ENCODE measurements around the gene FOXL2NB. TPM values are rescaled to one million over a fixed set of nuclear protein-coding genes. Genes with fewer than 3 reads are reported as not detected.

FOXL2NB gene
- total RNA-seq, 1 donor: 101 TPM

GRCh38 chr3:138972941-138973340 lies 25.9 kb downstream of the FOXL2NB start:
- H3K4me3 ChIP-seq (ENCODE audit: low read depth, low read length): no peak overlapping the region
- no peak for TF ChIP-seq CTCF (IDR thresholded peaks at IDR 0.05; ENCODE audit: insufficient read depth, low read depth, low read length)
- no peak for DNase-seq (ENCODE audit: low read depth)

- no peak for DNase-seq (ENCODE audit: low read depth)
- no peak for TF ChIP-seq CTCF (IDR thresholded peaks at IDR 0.05; ENCODE audit: insufficient read depth, low read depth, low read length)
- no peak overlapping the region for H3K4me3 ChIP-seq (ENCODE audit: low read depth, low read length)
These were observed 27.4 kb downstream of the FOXL2NB start for GRCh38 chr3:138974462-138974861.

GRCh38 chr3:138975351-138975750 lies 28.3 kb downstream of the FOXL2NB start:
- TF ChIP-seq CTCF (IDR thresholded peaks at IDR 0.05; ENCODE audit: insufficient read depth, low read depth, low read length): no peak
- H3K4me3 ChIP-seq (ENCODE audit: low read depth, low read length): no peak overlapping the region
- no peak for DNase-seq (ENCODE audit: low read depth)

GRCh38 chr3:138976047-138976446 lies 29.0 kb downstream of the FOXL2NB start:
- no peak for TF ChIP-seq CTCF (IDR thresholded peaks at IDR 0.05; ENCODE audit: insufficient read depth, low read depth, low read length)
- DNase-seq (ENCODE audit: low read depth): no peak
- H3K4me3 ChIP-seq (ENCODE audit: low read depth, low read length): no peak overlapping the region

GRCh38 chr3:138984816-138985215 lies 37.8 kb downstream of the FOXL2NB start:
- no peak overlapping the region for H3K4me3 ChIP-seq (ENCODE audit: low read depth, low read length)
- no peak for TF ChIP-seq CTCF (IDR thresholded peaks at IDR 0.05; ENCODE audit: insufficient read depth, low read depth, low read length)
- no peak for DNase-seq (ENCODE audit: low read depth)

GRCh38 chr3:138985932-138986331 lies 38.9 kb downstream of the FOXL2NB start:
- no peak overlapping the region for H3K4me3 ChIP-seq (ENCODE audit: low read depth, low read length)
- TF ChIP-seq CTCF (IDR thresholded peaks at IDR 0.05; ENCODE audit: insufficient read depth, low read depth, low read length): no peak
- DNase-seq (ENCODE audit: low read depth): no peak

- no peak for TF ChIP-seq CTCF (IDR thresholded peaks at IDR 0.05; ENCODE audit: insufficient read depth, low read depth, low read length)
- DNase-seq (ENCODE audit: low read depth): no peak
These were observed 40.2 kb downstream of the FOXL2NB start for GRCh38 chr3:138987181-138987580.

More at GRCh38 chr3:138987181-138987580, 40.2 kb downstream of the FOXL2NB start:
- no peak overlapping the region for H3K4me3 ChIP-seq (ENCODE audit: low read depth, low read length)

Data from fibroblast of villous mesenchyme (primary cell).